Stimulated activated CD4-positive, alpha-beta T cell treated with anti-CD3 and anti-CD28 coated beads, Interleukin-4, amount 100 ng/mL, for 48 hours (primary cell): ENCODE results near the gene KPRP.

ENCODE experiments used
- DNase-seq, 2 donors: peaks; one replicate each; pipeline ENCODE4 v3.0.0-alpha.2; 2020; ENCODE audit warnings: low read depth in 2 of 2

Gene KPRP

GRCh38 chr1:152774875-152775274 lies 17.1 kb downstream of the KPRP start, which contains the start of gene LCE1F:
LCE1F (plus strand) TSS chr1:152775140; CDS start chr1:152776372, 1,232 bp downstream.
- no peak for DNase-seq

- DNase-seq, result no peak
Measured at GRCh38 chr1:152776361-152776760, 18.5 kb downstream of the KPRP start.

- no peak for DNase-seq
Measured at GRCh38 chr1:152777510-152778137, 19.8 kb downstream of the KPRP start.

GRCh38 chr1:152783095-152783494 lies 25.3 kb downstream of the KPRP start:
- DNase-seq, result no peak

- DNase-seq, result no peak
Measured at GRCh38 chr1:152786077-152786476, 28.3 kb downstream of the KPRP start, which contains the start of gene LCE1E. LCE1E (plus strand) TSS chr1:152786257; CDS start chr1:152787300, 1,043 bp downstream.

GRCh38 chr1:152795686-152796085 lies 37.9 kb downstream of the KPRP start:
- DNase-seq, result no peak

GRCh38 chr1:152796421-152796820 lies 38.6 kb downstream of the KPRP start, which contains the start of gene LCE1D:
LCE1D (plus strand) TSS chr1:152796721; CDS start chr1:152797795, 1,074 bp downstream.
- DNase-seq, result no peak

- DNase-seq, result no peak
Measured at GRCh38 chr1:152801333-152801732, 43.5 kb downstream of the KPRP start.

- no peak for DNase-seq
Measured at GRCh38 chr1:152806576-152806975, 48.8 kb downstream of the KPRP start, which contains the start of gene LCE1C. LCE1C (minus strand) TSS chr1:152806651; CDS start chr1:152805478, 1,173 bp downstream.

- DNase-seq, result no peak
Measured at GRCh38 chr1:152811050-152811449, 53.2 kb downstream of the KPRP start.
